ENCODE results near the gene DNAH5. TPM values are rescaled to one million over a fixed set of nuclear protein-coding genes. Genes with fewer than 3 reads are reported as not detected.

Gene DNAH5
- total RNA-seq, 1 donor from 2014 or later, result 1.2 TPM

DNA sequence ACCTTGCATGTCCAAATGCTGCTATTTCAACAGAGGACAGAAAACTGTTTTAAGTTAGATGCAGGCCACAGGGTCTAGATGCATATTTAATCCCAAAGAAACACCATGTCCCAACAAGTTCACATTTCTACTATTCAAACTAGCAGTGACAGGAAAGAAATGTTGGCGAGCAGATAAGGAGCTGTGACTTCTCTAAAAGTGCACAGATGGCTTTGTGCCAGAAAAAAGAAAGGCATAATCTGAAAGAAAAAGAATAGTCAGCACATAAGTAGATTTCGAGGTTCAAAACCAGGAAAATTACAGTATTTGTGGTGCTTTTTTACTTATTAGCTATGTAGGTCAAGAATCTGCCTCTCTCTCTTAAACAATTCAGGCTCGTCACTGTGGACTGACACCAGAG, 178.3 kb downstream of the DNAH5 start:
- Mint-ChIP-seq H3K4me1 (ENCODE audit: unreplicated experiment) (peaks cover 3% of the 10 kb centered on the region), H3K27ac (no peak overlapping the region), H3K9me3 (no peaks in the 10 kb centered on the region), H3K36me3 (no peaks in the 10 kb centered on the region), H3K4me3 (no peak overlapping the region), H3K27me3 (no peaks in the 10 kb centered on the region)
- TF ChIP-seq, protein P1, sequence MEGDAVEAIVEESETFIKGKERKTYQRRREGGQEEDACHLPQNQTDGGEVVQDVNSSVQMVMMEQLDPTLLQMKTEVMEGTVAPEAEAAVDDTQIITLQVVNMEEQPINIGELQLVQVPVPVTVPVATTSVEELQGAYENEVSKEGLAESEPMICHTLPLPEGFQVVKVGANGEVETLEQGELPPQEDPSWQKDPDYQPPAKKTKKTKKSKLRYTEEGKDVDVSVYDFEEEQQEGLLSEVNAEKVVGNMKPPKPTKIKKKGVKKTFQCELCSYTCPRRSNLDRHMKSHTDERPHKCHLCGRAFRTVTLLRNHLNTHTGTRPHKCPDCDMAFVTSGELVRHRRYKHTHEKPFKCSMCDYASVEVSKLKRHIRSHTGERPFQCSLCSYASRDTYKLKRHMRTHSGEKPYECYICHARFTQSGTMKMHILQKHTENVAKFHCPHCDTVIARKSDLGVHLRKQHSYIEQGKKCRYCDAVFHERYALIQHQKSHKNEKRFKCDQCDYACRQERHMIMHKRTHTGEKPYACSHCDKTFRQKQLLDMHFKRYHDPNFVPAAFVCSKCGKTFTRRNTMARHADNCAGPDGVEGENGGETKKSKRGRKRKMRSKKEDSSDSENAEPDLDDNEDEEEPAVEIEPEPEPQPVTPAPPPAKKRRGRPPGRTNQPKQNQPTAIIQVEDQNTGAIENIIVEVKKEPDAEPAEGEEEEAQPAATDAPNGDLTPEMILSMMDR (conservative IDR thresholded peaks at IDR 0.05), result no peak
- no peak for DNase-seq (ENCODE audit: extremely low spot score, unreplicated experiment)

DNA sequence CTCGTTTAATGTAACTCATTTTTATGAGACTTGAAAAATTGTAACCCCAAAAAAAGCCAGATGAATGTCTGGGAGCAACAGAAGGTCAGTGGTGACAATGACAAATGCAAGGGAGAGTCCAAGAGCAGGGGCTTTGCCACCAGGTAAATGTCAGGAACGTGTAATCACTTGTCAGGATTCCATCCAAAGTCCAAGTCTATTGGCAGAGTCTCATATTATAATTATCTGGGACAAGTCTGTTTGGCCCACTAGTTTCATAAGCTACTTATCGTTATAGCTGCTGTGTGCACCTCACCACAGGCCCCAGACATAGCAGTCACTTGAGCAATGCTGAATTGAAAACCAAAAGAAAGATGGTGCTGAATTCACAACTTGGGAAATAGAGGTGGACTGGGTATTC, 180.8 kb downstream of the DNAH5 start:
- no peak overlapping the region for H3K4me3 Mint-ChIP-seq
- H3K36me3 Mint-ChIP-seq, result no peaks in the 10 kb centered on the region
- H3K9me3 Mint-ChIP-seq, result no peaks in the 10 kb centered on the region
- H3K27ac Mint-ChIP-seq, result no peak overlapping the region
- no peaks in the 10 kb centered on the region for H3K27me3 Mint-ChIP-seq
- TF ChIP-seq, protein P1 (conservative IDR thresholded peaks at IDR 0.05), result no peak
- H3K4me1 Mint-ChIP-seq (ENCODE audit: unreplicated experiment), result peaks cover 3% of the 10 kb centered on the region
- DNase-seq (ENCODE audit: extremely low spot score, unreplicated experiment), result no peak

DNA sequence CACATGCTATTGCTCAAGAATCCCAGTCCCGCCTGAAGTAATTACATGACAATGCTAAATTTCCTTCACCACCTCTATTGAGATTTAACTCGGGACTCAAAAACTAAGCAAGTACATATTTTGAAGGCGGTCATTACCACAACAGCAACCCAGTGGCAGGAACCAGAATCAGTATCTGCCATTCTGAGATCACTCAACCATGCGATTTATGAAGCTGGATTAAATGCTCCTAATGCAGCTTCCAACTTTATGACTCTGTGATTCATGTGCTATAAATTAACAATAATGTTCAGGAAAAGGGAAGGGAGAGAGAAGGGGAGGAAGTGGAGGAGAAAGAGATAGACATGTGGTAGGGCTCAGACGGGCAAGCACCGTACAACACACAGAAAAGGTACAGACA, 194.7 kb downstream of the DNAH5 start:
- TF ChIP-seq, protein P1 (conservative IDR thresholded peaks at IDR 0.05), result no peak
- no peaks in the 10 kb centered on the region for H3K36me3 Mint-ChIP-seq
- no peak overlapping the region for H3K4me3 Mint-ChIP-seq
- no peak overlapping the region for H3K27ac Mint-ChIP-seq
- no peaks in the 10 kb centered on the region for H3K27me3 Mint-ChIP-seq
- no peaks in the 10 kb centered on the region for H3K4me1 Mint-ChIP-seq (ENCODE audit: unreplicated experiment)
- no peaks in the 10 kb centered on the region for H3K9me3 Mint-ChIP-seq
- DNase-seq (ENCODE audit: extremely low spot score, unreplicated experiment), result no peak

DNA sequence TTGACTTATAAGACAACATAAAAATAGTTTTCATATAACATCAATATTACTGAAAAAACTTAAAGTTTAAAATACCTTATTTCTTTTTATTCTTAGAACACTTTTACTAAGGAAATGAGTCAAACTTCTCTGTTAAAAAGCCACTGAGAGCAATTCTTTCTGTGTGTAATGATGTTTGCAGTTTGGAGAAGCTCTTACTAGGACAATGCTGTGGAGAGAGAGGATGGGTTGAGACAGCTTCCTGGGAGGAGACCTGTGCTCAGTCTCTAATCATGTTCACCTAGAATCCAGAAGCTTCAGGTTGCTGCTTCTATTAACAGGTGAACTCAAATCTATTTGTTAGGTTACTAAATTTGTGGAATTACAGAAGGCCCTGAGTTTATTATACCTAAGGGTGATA, 198.5 kb downstream of the DNAH5 start:
- no peak overlapping the region for H3K4me3 Mint-ChIP-seq
- H3K4me1 Mint-ChIP-seq (ENCODE audit: unreplicated experiment), result no peaks in the 10 kb centered on the region
- TF ChIP-seq, protein P1 (conservative IDR thresholded peaks at IDR 0.05), result no peak
- no peak for DNase-seq (ENCODE audit: extremely low spot score, unreplicated experiment)
- no peak overlapping the region for H3K27ac Mint-ChIP-seq
- H3K27me3 Mint-ChIP-seq, result no peaks in the 10 kb centered on the region
- H3K9me3 Mint-ChIP-seq, result no peaks in the 10 kb centered on the region
- no peaks in the 10 kb centered on the region for H3K36me3 Mint-ChIP-seq

DNA sequence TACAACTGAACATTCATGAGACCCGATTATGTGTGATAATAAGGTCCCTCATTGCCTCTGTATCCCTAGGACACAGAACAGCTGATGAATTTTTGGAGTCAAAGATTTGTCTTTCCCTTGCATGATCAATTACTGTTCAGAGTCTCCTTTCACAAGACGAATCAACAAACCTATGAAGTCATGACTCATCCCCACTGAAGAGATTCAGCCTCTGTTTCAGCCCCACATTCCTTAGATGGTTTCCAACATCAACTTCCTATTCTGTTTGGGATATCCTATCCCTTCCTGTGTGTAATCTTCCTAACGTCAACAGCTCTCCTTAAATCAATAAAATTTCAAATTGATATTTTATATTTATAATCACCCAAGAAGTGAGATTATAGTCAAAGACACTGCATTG, 199.0 kb downstream of the DNAH5 start:
- DNase-seq (ENCODE audit: extremely low spot score, unreplicated experiment), result no peak
- H3K9me3 Mint-ChIP-seq, result no peaks in the 10 kb centered on the region
- H3K4me1 Mint-ChIP-seq (ENCODE audit: unreplicated experiment), result no peaks in the 10 kb centered on the region
- TF ChIP-seq, protein P1 (conservative IDR thresholded peaks at IDR 0.05), result no peak
- H3K27me3 Mint-ChIP-seq, result no peaks in the 10 kb centered on the region
- no peak overlapping the region for H3K27ac Mint-ChIP-seq
- no peaks in the 10 kb centered on the region for H3K36me3 Mint-ChIP-seq
- no peak overlapping the region for H3K4me3 Mint-ChIP-seq

DNA sequence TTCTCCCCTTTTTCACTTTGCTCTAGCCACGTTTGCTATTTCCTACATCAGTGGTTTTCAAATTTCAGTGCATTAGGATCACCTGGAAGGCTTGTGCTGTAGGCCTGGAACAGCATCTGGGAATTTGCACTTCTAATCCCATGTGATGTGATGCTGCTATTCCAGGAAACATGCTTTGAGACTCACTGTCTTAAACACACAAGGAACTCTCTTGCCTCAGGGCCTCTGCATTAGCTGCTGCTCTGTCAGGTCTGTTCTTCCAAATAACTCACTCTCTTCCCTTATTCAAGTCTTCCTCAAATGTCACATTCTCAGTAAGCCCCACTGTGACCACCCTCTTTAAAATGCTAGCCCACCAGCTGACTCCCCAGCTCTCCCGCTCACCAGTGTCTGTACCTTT, 204.0 kb downstream of the DNAH5 start:
- no peak overlapping the region for H3K27ac Mint-ChIP-seq
- no peak for DNase-seq (ENCODE audit: extremely low spot score, unreplicated experiment)
- TF ChIP-seq, protein P1 (conservative IDR thresholded peaks at IDR 0.05), result no peak
- H3K36me3 Mint-ChIP-seq, result no peaks in the 10 kb centered on the region
- H3K9me3 Mint-ChIP-seq, result no peaks in the 10 kb centered on the region
- H3K4me3 Mint-ChIP-seq, result no peak overlapping the region
- H3K27me3 Mint-ChIP-seq, result no peaks in the 10 kb centered on the region
- H3K4me1 Mint-ChIP-seq (ENCODE audit: unreplicated experiment), result no peaks in the 10 kb centered on the region
